KMS-11 (cell line): ENCODE data around the gene STON2.

Experiments used
- H2AFZ ChIP-seq: fragments of 200-600 bp; sonication (generic); 2 replicates; pipeline ENCODE4 v1.6.1; 2016; ENCODE audit warnings: antibody characterized with exemption, mixed run types, low read depth
- H3K27ac ChIP-seq: fragments of 200-600 bp; sonication (generic); 2 replicates; pipeline ENCODE4 v1.6.1; 2016; ENCODE audit warnings: mild to moderate bottlenecking, mixed run types
- H3K27me3 ChIP-seq: fragments of 200-600 bp; sonication (generic); 2 replicates; pipeline ENCODE4 v1.6.1; 2017; ENCODE audit warnings: mild to moderate bottlenecking, low read depth, mixed run types, moderate library complexity; ENCODE audit not compliant: insufficient read depth
- H3K36me3 ChIP-seq: fragments of 200-600 bp; sonication (generic); 2 replicates; pipeline ENCODE4 v1.6.1; 2017; ENCODE audit warnings: mild to moderate bottlenecking, mixed run types; ENCODE audit not compliant: insufficient read depth
- H3K4me1 ChIP-seq: fragments of 200-600 bp; sonication (generic); 2 replicates; pipeline ENCODE4 v1.6.1; 2016; ENCODE audit warnings: mild to moderate bottlenecking, low read depth, mixed run types; ENCODE audit not compliant: poor library complexity, severe bottlenecking
- H3K4me2 ChIP-seq: fragments of 200-600 bp; sonication (generic); 2 replicates; pipeline ENCODE4 v1.7.0; 2016; ENCODE audit warnings: mild to moderate bottlenecking, mixed run types
- H3K4me3 ChIP-seq: fragments of 200-600 bp; sonication (generic); IDR thresholded peaks from 2 replicates; pipeline ENCODE4 v1.6.1; 2017; ENCODE audit warnings: low read depth, low read length, mixed read lengths; ENCODE audit not compliant: insufficient read depth
- H3K79me2 ChIP-seq: fragments of 200-600 bp; sonication (generic); 2 replicates; pipeline ENCODE4 v1.6.1; 2016; ENCODE audit warnings: low read depth, mixed run types; ENCODE audit not compliant: insufficient read depth
- H3K9ac ChIP-seq: fragments of 200-600 bp; sonication (generic); 2 replicates; pipeline ENCODE4 v1.6.1; 2016; ENCODE audit warnings: mild to moderate bottlenecking, mixed run types
- H4K20me1 ChIP-seq: fragments of 200-600 bp; sonication (generic); 2 replicates; pipeline ENCODE4 v1.6.1; 2016; ENCODE audit warnings: mild to moderate bottlenecking, mixed run types; ENCODE audit not compliant: insufficient read depth
- CTCF ChIP-seq: fragments of 200-600 bp; sonication (generic); conservative IDR thresholded peaks from 2 replicates; pipeline ENCODE4 v1.6.1; 2017; ENCODE audit warnings: low read depth, mild to moderate bottlenecking, antibody characterized with exemption, low read length, moderate library complexity, mixed read lengths

STON2 gene

GRCh38 chr14:81332725-81333124, 67.4 kb downstream of the STON2 start:
- Histone ChIP-seq H3K79me2 (peaks cover 61% of the 10 kb centered on the region; the same call in 1 of the 2 replicates), H4K20me1 (0 out of 2 replicates have a peak, but pooled peaks cover 4% of the 10 kb centered on the region), H3K27me3 (no peaks in the 10 kb centered on the region), H3K36me3 (no peaks in the 10 kb centered on the region), H3K4me3 (no peak overlapping the region), H3K27ac (no peak overlapping the region), H3K4me1 (peaks cover 17% of the 10 kb centered on the region), H3K9ac (no peak overlapping the region), H2AFZ (no peak overlapping the region), H3K4me2 (no peak overlapping the region)
- TF ChIP-seq CTCF, result no peak

GRCh38 chr14:81331229-81332021, 68.7 kb downstream of the STON2 start:
- Histone ChIP-seq H3K79me2 (peaks cover 62% of the 10 kb centered on the region; the same call in 1 of the 2 replicates), H3K27ac (no peak overlapping the region)

GRCh38 chr14:81330619-81331122, 69.5 kb downstream of the STON2 start:
- no peak overlapping the region for H3K4me3 ChIP-seq
- no peaks in the 10 kb centered on the region for H3K27me3 ChIP-seq
- no peak for TF ChIP-seq CTCF
- peaks cover 67% of the 10 kb centered on the region for H3K79me2 ChIP-seq
- peaks cover 17% of the 10 kb centered on the region for H3K4me1 ChIP-seq
- H3K36me3 ChIP-seq, result no peaks in the 10 kb centered on the region
- no peak overlapping the region for H3K9ac ChIP-seq
- no peak overlapping the region for H3K4me2 ChIP-seq
- H4K20me1 ChIP-seq, result 0 out of 2 replicates have a peak, but pooled peaks cover 4% of the 10 kb centered on the region
- H2AFZ ChIP-seq, result no peak overlapping the region
- no peak overlapping the region for H3K27ac ChIP-seq

More at GRCh38 chr14:81331229-81332021, 68.7 kb downstream of the STON2 start:
- Histone ChIP-seq H3K4me1 (peaks cover 17% of the 10 kb centered on the region), H3K4me3 (no peak overlapping the region), H2AFZ (no peak overlapping the region), H3K27me3 (no peaks in the 10 kb centered on the region), H3K9ac (no peak overlapping the region), H3K36me3 (no peaks in the 10 kb centered on the region), H4K20me1 (0 out of 2 replicates have a peak, but pooled peaks cover 4% of the 10 kb centered on the region), H3K4me2 (no peak overlapping the region)
- no peak for TF ChIP-seq CTCF

- no peak overlapping the region for H3K4me2 ChIP-seq
- H3K4me3 ChIP-seq, result no peak overlapping the region
- H2AFZ ChIP-seq, result no peak overlapping the region
- no peak overlapping the region for H3K27ac ChIP-seq
- peaks cover 66% of the 10 kb centered on the region for H3K79me2 ChIP-seq
- no peak overlapping the region for H3K9ac ChIP-seq
- TF ChIP-seq CTCF, result no peak
- H3K4me1 ChIP-seq, result peaks cover 11% of the 10 kb centered on the region
- no peaks in the 10 kb centered on the region for H3K27me3 ChIP-seq
- H3K36me3 ChIP-seq, result no peaks in the 10 kb centered on the region
- H4K20me1 ChIP-seq, result 0 out of 2 replicates have a peak, but pooled peaks cover 7% of the 10 kb centered on the region
Measured at GRCh38 chr14:81329640-81330381, 70.3 kb downstream of the STON2 start.
